HG03354 (cell line): ENCODE measurements around the gene CDH13.

Experiments
- ATAC-seq: cut with Tn5 transposase; IDR thresholded peaks from one replicate; pipeline ENCODE4 v1.9.1; 2021; ENCODE audit warnings: mild to moderate bottlenecking; ENCODE audit not compliant: unreplicated experiment, poor library complexity, severe bottlenecking

CDH13 gene

GRCh38 chr16:83002351-83003334 lies 375.9 kb downstream of the CDH13 start:
- ATAC-seq, result no peak

GRCh38 chr16:83004868-83005652 lies 378.3 kb downstream of the CDH13 start:
- ATAC-seq, result no peak

DNA sequence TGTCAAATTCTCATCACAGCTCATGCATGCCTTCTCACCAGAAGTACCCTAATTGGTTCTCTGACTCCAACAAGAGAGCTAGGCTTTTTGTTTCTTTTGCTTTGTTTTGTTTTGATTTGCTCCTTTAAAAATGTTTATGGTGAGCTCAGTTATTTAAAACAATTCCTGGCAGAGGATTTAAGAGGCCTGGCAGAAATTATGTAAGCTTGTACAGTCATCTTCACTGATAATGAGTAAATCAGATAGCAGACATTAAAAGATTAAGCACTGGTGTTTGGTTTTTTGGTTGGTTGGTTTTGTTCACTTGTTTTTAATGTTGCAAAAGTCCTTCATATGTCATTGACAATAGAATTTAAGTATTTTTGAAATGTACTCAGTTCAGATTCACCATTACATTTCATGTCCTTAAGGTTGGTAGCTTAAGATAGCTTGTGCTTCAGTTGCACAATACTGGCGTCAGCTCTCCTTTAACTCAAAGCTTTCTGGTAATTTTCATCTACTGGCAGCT lies 378.9 kb downstream of the CDH13 start:
- no peak for ATAC-seq

DNA sequence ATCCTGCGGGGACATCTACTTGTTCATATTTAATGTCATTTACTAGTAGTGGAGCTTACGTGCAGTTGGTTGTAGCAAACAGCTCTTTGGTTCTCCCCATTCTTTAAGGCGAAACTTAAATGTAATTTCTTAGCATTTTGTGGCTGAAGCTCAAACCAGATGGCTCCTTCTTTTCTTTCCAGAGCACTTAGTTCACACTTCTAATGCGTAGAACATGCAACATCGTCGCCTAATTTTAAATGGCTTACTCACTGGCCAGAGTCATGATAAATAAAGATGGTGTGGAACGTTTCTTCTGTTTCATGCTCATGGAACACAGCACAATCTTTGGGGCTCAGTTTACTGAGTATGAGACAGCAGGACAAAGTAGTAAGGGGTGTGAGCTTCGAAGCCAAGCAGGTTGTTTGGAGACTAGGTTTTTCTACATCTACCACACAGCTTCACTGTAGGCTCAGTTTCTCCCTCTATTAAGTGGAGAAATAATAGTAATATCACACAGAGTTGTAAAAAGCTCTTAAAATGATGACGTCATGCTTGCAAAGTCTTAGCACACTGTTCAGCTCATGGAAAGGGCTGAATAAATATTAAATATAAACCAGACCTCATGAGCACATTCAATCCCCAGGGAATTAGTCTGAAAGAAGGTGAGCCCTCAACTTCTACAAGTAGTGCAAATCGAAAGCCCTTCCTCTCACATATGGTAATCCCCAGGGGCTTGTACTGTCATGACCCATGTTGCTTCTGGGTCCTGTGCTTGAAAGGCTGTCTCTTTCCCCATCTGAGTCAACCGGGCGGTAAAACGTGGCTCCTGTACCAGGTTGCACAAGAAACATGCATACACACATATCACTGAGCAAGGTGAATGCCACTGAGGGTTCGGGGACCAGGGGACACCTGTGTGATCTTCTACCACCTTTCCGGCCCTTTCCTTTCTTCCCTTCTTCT lies 384.3 kb downstream of the CDH13 start:
- no peak for ATAC-seq

GRCh38 chr16:83011939-83012338 lies 385.2 kb downstream of the CDH13 start:
- ATAC-seq, result no peak

GRCh38 chr16:83013071-83013470 lies 386.3 kb downstream of the CDH13 start:
- ATAC-seq, result no peak

GRCh38 chr16:83019963-83020362 lies 393.2 kb downstream of the CDH13 start:
- no peak for ATAC-seq

- ATAC-seq, result no peak
These were observed 394.3 kb downstream of the CDH13 start for GRCh38 chr16:83021045-83021444.

DNA sequence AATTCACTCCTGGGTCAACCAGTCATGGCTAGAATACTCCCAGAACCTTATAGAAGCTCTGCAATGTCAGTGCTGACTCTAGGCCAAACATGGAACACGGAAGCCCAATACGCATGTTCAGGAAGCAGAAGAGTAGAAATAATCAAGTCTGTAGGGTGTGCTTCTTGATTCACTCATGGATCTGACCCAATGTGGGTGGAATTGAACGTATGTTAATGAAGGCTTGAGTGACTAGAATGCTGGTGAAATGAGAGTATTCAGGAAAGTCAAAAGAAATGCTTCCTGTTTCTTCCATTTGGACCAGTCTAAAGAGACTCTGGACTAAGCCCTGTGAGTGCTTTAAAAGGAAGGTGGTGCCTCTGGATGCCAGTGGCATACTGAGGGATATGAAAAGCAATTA lies 395.0 kb downstream of the CDH13 start:
- no peak for ATAC-seq

DNA sequence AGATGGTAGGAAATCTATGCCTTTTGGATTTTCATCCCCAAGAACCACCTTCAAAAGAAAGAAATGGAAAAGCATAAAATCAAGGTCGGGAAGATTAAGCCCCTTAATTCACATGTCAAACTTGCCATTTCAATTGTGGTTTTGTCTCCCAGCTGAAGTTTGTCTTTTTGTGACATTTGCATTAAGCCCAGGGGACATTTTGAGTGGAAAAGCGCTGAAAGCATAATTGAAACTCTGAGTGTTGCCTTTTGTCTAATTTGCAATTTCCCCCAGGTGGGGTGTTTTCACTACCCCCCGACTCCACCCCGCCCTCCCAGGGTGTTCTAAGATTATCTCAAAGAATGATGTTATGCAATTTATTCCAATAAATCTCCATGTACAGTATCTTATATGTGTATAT lies 396.2 kb downstream of the CDH13 start:
- no peak for ATAC-seq

- no peak for ATAC-seq
These were observed 396.9 kb downstream of the CDH13 start for GRCh38 chr16:83023640-83024039.

DNA sequence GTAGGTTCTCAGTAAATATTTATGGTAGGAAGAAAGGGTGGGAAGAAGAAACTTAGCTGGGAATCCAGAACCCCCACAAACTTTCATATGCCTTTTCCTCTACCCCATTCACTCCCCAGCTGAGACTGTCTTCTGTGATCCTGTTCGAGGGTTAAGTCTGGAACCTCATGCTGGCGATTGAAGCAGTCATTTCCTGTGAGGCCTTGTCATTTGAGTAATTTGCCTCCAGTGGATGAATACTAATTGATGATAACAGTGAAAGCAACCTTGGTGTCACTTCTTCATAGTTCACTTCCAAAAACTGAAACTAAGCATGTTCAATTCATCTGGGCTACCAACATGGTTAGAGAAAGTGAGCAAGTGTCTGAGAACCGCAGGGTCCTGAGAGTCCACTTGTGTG lies 401.2 kb downstream of the CDH13 start:
- no peak for ATAC-seq

GRCh38 chr16:83029467-83029866 lies 402.7 kb downstream of the CDH13 start:
- ATAC-seq, result no peak

- ATAC-seq, result no peak
These were observed 404.8 kb downstream of the CDH13 start for GRCh38 chr16:83031524-83031923.

- no peak for ATAC-seq
These were observed 410.3 kb downstream of the CDH13 start for GRCh38 chr16:83037102-83037501.

- ATAC-seq, result no peak
These were observed 411.1 kb downstream of the CDH13 start for GRCh38 chr16:83037884-83038283.

DNA sequence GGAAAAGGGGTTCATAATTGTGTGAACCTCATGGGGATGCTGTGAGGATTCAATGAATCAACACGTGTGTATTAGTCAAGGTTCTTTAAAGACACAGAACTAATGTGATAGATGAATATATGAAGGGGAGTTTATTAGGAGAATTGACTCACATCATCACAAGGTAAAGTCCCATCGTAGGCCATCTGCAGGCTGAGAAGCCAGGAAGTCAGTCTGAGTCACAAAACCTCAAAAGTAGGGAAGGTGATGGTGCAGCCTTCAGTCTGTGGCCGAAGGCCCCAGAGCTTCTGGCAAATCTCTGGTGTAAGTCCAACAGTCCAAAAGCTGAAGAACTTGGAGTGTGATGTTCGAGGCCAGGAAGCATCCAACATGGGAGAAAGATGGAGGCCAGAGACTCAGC lies 413.4 kb downstream of the CDH13 start:
- ATAC-seq, result no peak

DNA sequence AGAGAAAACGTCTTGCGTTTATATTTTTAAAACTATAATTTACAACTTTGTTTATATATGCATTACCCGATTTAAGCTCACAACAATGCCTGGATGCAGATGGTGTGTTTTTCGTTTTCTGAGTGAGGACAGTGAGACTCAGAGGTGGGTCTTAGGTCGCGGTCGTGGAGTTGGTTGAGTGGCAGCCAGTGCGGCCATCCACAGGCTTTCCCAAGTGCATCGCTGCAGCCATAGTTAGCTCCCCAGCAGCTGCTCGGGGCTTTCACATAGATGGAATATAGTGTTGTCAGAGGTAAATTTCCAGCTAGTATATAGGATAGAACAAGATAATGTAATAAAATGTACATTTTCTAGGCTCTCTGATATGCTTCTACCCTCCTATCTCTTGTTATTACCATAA lies 417.8 kb downstream of the CDH13 start:
- no peak for ATAC-seq

DNA sequence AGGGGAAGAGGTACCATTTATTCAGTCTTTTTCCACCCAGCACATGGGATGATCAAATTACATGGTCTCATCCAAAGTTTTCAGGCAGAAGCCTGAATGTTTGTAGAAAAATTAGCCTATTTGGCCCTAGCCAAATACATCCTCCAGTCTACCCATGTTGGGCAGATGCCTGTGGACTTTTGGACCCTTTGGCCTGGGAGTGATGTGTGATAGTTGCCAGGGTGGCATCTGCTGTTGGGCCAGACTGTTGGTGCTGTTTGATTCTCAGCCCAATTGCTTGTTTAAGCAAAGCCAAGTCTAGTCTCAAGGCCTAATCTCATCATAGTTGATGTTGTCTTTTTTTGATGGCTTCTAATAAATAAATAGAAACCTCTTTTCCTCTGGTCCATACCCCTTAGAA lies 419.0 kb downstream of the CDH13 start:
- no peak for ATAC-seq

DNA sequence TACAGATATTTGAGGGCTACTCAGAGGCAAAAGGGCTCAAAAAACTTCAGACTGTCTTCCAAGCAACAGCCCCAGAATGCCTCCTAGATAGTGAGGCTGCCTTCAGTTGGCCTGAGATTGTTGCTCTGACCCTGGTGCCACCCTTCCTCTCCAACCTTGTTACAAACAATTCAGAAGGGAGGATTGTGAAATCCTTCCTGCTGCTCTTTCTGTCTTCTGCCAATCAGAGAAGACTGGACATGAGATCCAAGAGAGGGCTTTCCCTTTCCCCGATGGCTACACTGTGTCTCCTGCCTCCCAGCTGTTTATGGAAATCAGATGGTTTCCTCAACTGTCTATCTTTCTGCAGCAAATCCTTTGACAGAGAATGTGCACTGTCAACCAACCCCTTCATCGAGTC lies 419.9 kb downstream of the CDH13 start:
- ATAC-seq, result no peak
